A673 (cell line): Measurements from ENCODE around the gene LRGUK. TPM values are rescaled to one million over a fixed set of nuclear protein-coding genes. Genes with fewer than 3 reads are reported as not detected.

Experiments
- BruUV-seq: library from RNA; stranded (reverse); fragments of 400-500 nt; replicated peaks from 2 replicates; lab custom pipeline; 2021; lab: Mats Ljungman, UMichigan
- CTCF ChIA-PET: fragments of 300-600 bp; sonication (Branson Sonifier 250); formaldehyde crosslinking; loops from one replicate; lab custom pipeline; 2022; ENCODE audit warnings: antibody characterized with exemption; lab: Charles Lee
- POLR2A ChIA-PET: fragments of 300-600 bp; sonication (Branson Sonifier 250); formaldehyde crosslinking; loops from one replicate; lab custom pipeline; 2022; ENCODE audit warnings: antibody characterized with exemption; ENCODE audit not compliant: low non-redundant PET; lab: Charles Lee
- DNase-seq: peaks from one replicate; pipeline ENCODE4 v3.0.0-alpha.2; 2015; ENCODE audit warnings: low spot score
- H3K27ac ChIP-seq: fragments of 200-600 bp; sonication (generic); 2 replicates; pipeline ENCODE4 v1.5.1; 2016; ENCODE audit warnings: mixed run types, low read depth, mild to moderate bottlenecking, mixed read lengths, antibody characterized with exemption, low read length; ENCODE audit not compliant: poor library complexity, severe bottlenecking
- H3K27me3 ChIP-seq: fragments of 200-600 bp; sonication (generic); replicated peaks from 2 replicates; pipeline ENCODE4 v1.6.1; 2017; ENCODE audit warnings: mixed run types, low read depth, mild to moderate bottlenecking, mixed read lengths, antibody characterized with exemption, low read length; ENCODE audit not compliant: insufficient read depth, poor library complexity
- H3K36me3 ChIP-seq: fragments of 200-600 bp; sonication (generic); 2 replicates; pipeline ENCODE4 v1.6.1; 2016; ENCODE audit warnings: mixed run types, mild to moderate bottlenecking, mixed read lengths, antibody characterized with exemption, low read length; ENCODE audit not compliant: insufficient read depth, poor library complexity, severe bottlenecking
- H3K4me1 ChIP-seq: fragments of 200-600 bp; sonication (generic); 2 replicates; pipeline ENCODE4 v1.6.1; 2017; ENCODE audit warnings: mixed run types, mild to moderate bottlenecking, mixed read lengths, antibody characterized with exemption, low read length; ENCODE audit not compliant: insufficient read depth, poor library complexity, severe bottlenecking
- H3K4me3 ChIP-seq: fragments of 200-600 bp; sonication (generic); 2 replicates; pipeline ENCODE4 v1.5.1; 2016; ENCODE audit warnings: low read depth, mixed run types, mild to moderate bottlenecking, mixed read lengths, low read length; ENCODE audit not compliant: poor library complexity, severe bottlenecking
- H3K9me3 ChIP-seq: fragments of 200-600 bp; sonication (generic); 2 replicates; pipeline ENCODE4 v1.6.1; 2016; ENCODE audit warnings: mixed run types, low read depth, mild to moderate bottlenecking, mixed read lengths, antibody characterized with exemption, low read length; ENCODE audit not compliant: poor library complexity, severe bottlenecking
- CTCF ChIP-seq: fragments of 300-800, 200-600 bp; sonication (generic); conservative IDR thresholded peaks from 2 replicates; pipeline ENCODE4 v1.5.1; 2017; ENCODE audit warnings: low read depth, mild to moderate bottlenecking, antibody characterized with exemption, low read length, moderate library complexity, mixed read lengths
- EZH2 ChIP-seq: fragments of 200-600 bp; sonication (generic); IDR thresholded peaks from 2 replicates; pipeline ENCODE4 v1.6.1; 2017; ENCODE audit warnings: borderline replicate concordance, low read depth, mild to moderate bottlenecking, mixed read lengths, antibody characterized with exemption, low read length; ENCODE audit not compliant: poor library complexity, severe bottlenecking
- intact Hi-C: fragments of 100-400 bp; cut with micrococcal nuclease; formaldehyde crosslinking; loops from one replicate; pipeline ENCODE4 v1.10.0; 2022; ENCODE audit not compliant: unreplicated experiment
- total RNA-seq: library from RNA; stranded (reverse); gene quantifications from 2 replicates; pipeline ENCODE4 v1.2.3, GENCODE V29; 2021

The LRGUK gene
- total RNA-seq, 1 experiment from 2014 or later: 0.54 TPM

GRCh38 chr7:134155871-134156270 is 28.7 kb downstream of the LRGUK start:
- no peak for DNase-seq
- POLR2A ChIA-PET: no interaction called here
- CTCF ChIA-PET: no interaction called here
- no TSS peak for BruUV-seq
- H3K9me3 ChIP-seq: no peaks in the 10 kb centered on the region
- no peak overlapping the region for H3K4me3 ChIP-seq
- TF ChIP-seq EZH2: no peak
- no peak for TF ChIP-seq CTCF
- peaks cover 5% of the 10 kb centered on the region for H3K27me3 ChIP-seq
- H3K4me1 ChIP-seq: peaks cover 6% of the 10 kb centered on the region
- H3K27ac ChIP-seq: no peak overlapping the region
- intact Hi-C loops: no loop called here
- H3K36me3 ChIP-seq: no peaks in the 10 kb centered on the region

- DNase-seq: no peak
- TF ChIP-seq EZH2 (no peak), CTCF (no peak)
- Histone ChIP-seq H3K27ac (no peak overlapping the region), H3K4me3 (no peak overlapping the region), H3K27me3 (no peaks in the 10 kb centered on the region), H3K9me3 (no peaks in the 10 kb centered on the region), H3K4me1 (no peaks in the 10 kb centered on the region), H3K36me3 (no peaks in the 10 kb centered on the region)
- no TSS peak for BruUV-seq
- ChIA-PET POLR2A (no interaction called here), CTCF (no interaction called here)
- intact Hi-C loops: loop anchor here (10.0 kb wide), 1 partner anchor 190 kb away; no protein-coding TSS in a partner anchor
Observed at GRCh38 chr7:134165252-134165651, 38.1 kb downstream of the LRGUK start.

- no peak for DNase-seq
- POLR2A ChIA-PET: no interaction called here
- H3K27ac ChIP-seq: no peak overlapping the region
- TF ChIP-seq CTCF (no peak), EZH2 (no peak)
- BruUV-seq: no TSS peak
- CTCF ChIA-PET: no interaction called here
- no peaks in the 10 kb centered on the region for H3K27me3 ChIP-seq
- H3K36me3 ChIP-seq: no peaks in the 10 kb centered on the region
- no peak overlapping the region for H3K4me3 ChIP-seq
- H3K4me1 ChIP-seq: no peaks in the 10 kb centered on the region
- no peaks in the 10 kb centered on the region for H3K9me3 ChIP-seq
- intact Hi-C loops: loop anchor here (10.0 kb wide), 1 partner anchor 188 kb away; no protein-coding TSS in a partner anchor
Observed at GRCh38 chr7:134167250-134167649, 40.1 kb downstream of the LRGUK start.
